ENCODE measurements around the gene SH3BP5. TPM values are rescaled to one million over a fixed set of nuclear protein-coding genes. Genes with fewer than 3 reads are reported as not detected.
A peak's percentile ranks its signal among the peaks of the same experiment; 100 is the strongest.

The SH3BP5 gene
- total RNA-seq, 1 donor, result 9.1 TPM

DNA sequence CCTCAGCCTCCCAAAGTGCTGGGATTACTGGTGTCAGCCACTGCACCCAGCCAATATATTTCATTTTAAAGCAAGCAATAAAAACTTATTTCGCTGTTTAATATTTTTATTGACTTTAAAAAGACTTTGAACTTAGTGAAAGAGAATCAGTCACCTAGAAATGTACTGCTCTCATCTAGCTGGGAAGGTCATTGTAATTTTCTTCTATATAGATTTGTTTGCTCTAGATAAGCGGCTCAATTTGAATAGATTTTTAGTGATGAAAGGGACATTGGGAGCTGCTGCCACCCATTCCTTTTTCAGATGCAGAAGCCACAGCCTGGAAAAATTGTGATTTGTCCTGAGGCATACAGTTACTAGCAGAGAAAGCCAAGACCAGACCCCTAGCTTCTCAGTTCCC is 86.2 kb downstream of the SH3BP5 start:
- TF ChIP-seq, protein P1, sequence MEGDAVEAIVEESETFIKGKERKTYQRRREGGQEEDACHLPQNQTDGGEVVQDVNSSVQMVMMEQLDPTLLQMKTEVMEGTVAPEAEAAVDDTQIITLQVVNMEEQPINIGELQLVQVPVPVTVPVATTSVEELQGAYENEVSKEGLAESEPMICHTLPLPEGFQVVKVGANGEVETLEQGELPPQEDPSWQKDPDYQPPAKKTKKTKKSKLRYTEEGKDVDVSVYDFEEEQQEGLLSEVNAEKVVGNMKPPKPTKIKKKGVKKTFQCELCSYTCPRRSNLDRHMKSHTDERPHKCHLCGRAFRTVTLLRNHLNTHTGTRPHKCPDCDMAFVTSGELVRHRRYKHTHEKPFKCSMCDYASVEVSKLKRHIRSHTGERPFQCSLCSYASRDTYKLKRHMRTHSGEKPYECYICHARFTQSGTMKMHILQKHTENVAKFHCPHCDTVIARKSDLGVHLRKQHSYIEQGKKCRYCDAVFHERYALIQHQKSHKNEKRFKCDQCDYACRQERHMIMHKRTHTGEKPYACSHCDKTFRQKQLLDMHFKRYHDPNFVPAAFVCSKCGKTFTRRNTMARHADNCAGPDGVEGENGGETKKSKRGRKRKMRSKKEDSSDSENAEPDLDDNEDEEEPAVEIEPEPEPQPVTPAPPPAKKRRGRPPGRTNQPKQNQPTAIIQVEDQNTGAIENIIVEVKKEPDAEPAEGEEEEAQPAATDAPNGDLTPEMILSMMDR (IDR thresholded peaks at IDR 0.05; ENCODE audit: insufficient read depth, low read depth, low read length), result no peak
- DNase-seq (ENCODE audit: low read depth), result no peak
- H3K4me3 ChIP-seq (ENCODE audit: low read depth, low read length), result no peak overlapping the region

DNA sequence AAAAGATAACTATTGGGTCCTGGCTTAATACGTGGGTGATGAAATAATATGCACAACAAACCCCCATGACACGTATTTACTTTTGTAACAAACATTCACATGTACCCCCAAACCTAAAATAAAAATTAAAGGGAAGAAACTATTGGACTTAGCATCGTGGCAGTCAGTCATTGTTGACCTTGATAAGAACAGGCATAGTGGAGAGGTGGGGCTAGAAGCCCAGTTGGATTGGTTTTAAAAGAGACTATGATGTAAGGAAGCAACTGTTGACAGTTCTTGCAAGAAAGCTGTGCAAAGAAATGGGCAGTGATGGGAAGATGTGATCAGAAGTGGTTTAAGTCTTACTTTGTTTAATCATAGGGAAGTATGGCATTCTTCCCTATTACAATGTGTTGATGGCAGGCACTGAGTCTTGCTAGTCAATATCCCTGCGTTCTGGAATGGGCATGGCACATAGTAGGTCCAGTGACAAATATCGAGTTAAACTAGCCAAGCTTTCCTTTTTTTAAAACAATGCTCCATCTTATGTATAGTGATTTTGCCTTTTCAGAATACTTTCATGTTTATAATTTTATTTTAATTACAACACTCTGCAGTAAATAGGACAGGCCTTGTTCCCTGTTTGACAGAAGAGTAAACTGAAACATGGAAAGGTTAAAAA is 88.4 kb downstream of the SH3BP5 start:
- no peak for DNase-seq (ENCODE audit: low read depth)
- TF ChIP-seq, protein P1 (IDR thresholded peaks at IDR 0.05; ENCODE audit: insufficient read depth, low read depth, low read length), result no peak
- H3K4me3 ChIP-seq (ENCODE audit: low read depth, low read length), result no peak overlapping the region

DNA sequence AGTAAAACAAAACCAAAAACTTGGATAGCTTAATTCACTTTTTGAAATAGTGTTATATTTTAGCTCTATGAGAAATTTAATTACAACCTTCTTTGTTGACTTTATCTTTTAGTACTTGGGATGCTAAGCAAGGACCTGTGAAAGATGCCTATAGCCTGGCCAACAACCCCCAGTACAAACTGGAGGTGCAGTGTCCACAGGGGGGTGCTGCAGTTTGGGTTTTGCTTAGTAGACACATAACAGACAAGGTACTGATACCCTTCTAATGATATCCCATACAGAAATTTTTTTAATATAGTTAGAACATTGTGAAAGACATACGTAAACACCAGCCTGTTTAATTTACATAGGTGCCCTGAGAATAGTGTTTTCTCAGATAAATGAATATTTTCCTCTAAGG is 91.0 kb downstream of the SH3BP5 start:
- TF ChIP-seq, protein P1 (IDR thresholded peaks at IDR 0.05; ENCODE audit: insufficient read depth, low read depth, low read length), result peak; percentile 19
- DNase-seq (ENCODE audit: low read depth), result no peak
- no peak overlapping the region for H3K4me3 ChIP-seq (ENCODE audit: low read depth, low read length)

- TF ChIP-seq, protein P1 (IDR thresholded peaks at IDR 0.05; ENCODE audit: insufficient read depth, low read depth, low read length), result no peak
- H3K4me3 ChIP-seq (ENCODE audit: low read depth, low read length), result no peak overlapping the region
- no peak for DNase-seq (ENCODE audit: low read depth)
These were observed 103.1 kb downstream of the SH3BP5 start for GRCh38 chr3:15229262-15229661.

GRCh38 chr3:15228147-15228546 is 104.2 kb downstream of the SH3BP5 start:
- H3K4me3 ChIP-seq (ENCODE audit: low read depth, low read length), result no peak overlapping the region
- TF ChIP-seq, protein P1 (IDR thresholded peaks at IDR 0.05; ENCODE audit: insufficient read depth, low read depth, low read length), result no peak
- DNase-seq (ENCODE audit: low read depth), result no peak

- TF ChIP-seq, protein P1 (IDR thresholded peaks at IDR 0.05; ENCODE audit: insufficient read depth, low read depth, low read length), result no peak
- DNase-seq (ENCODE audit: low read depth), result no peak
- H3K4me3 ChIP-seq (ENCODE audit: low read depth, low read length), result no peak overlapping the region
These were observed 108.5 kb downstream of the SH3BP5 start for GRCh38 chr3:15223685-15224572.

Measured in fibroblast of villous mesenchyme (primary cell).